Measurements from ENCODE around the gene CCDC197.

- peak in 1 of 3 donors; percentile 19 for TF ChIP-seq POLR2AphosphoS5 (IDR thresholded peaks at IDR 0.05)
- TF ChIP-seq CTCF (IDR thresholded peaks at IDR 0.05) = peak; percentile 83 to 93 (median 83)
Observed at GRCh38 chr14:94001501-94002396, 4.6 kb downstream of the CCDC197 start.

Data from breast epithelium (tissue), 3 donors.